HepG2 (cell line): ENCODE measurements around the gene IQCH. TPM values are rescaled to one million over a fixed set of nuclear protein-coding genes. Genes with fewer than 3 reads are reported as not detected.

Source experiments
- ATAC-seq: fragments of 200-7000 bp; cut with Tn5 transposase; 3 replicates; pipeline ENCODE4 v1.9.1; 2020; ENCODE audit warnings: mild to moderate bottlenecking, moderate library complexity
- BruUV-seq: library from RNA; stranded (reverse); fragments of 400-500 nt; replicated peaks from 2 replicates; lab custom pipeline; 2021; lab: Mats Ljungman, UMichigan
- CTCF ChIA-PET: fragments of 300-600 bp; formaldehyde crosslinking; extraction: SDS; loops from one replicate; lab custom pipeline; 2021; ENCODE audit warnings: low total read pairs, inconsistent platforms, low intra/inter-chr PET ratio; lab: Yijun Ruan, JAX
- POLR2A ChIA-PET: fragments of 350-600 bp; sonication (Branson Sonifier 250); formaldehyde crosslinking; loops from one replicate; lab custom pipeline; 2020; ENCODE audit warnings: antibody characterized with exemption, inconsistent platforms; lab: Yijun Ruan, JAX
- DNase-seq: peaks from one replicate; pipeline ENCODE4 v3.0.0-alpha.2; 2015; ENCODE audit warnings: low spot score
- FAIRE-seq: peaks from 3 replicates; lab custom pipeline; 2011; peaks lifted over from hg19 to GRCh38; lab: Jason Lieb, UNC
- H2AFZ ChIP-seq: one replicate; pipeline ENCODE4 v1.6.1; 2011; ENCODE audit warnings: low read length, inconsistent platforms
- H3K27ac ChIP-seq: fragments of 300-600 bp; 3 replicates; pipeline ENCODE4 v1.8.0; 2011; ENCODE audit warnings: mixed run types, mild to moderate bottlenecking, mixed read lengths, low read length, inconsistent platforms; ENCODE audit not compliant: insufficient read depth; ENCODE audit errors: extremely low read length
- H3K27me3 ChIP-seq, 2 experiments: fragments of 200-600 bp in 1 of 2; 2 replicates in 1 of 2; 3 replicates in 1 of 2; pipeline versions ENCODE4 v1.6.0 to v1.8.0; 2011; ENCODE audit warnings: low read length in 2 of 2, mild to moderate bottlenecking in 2 of 2, moderate library complexity in 2 of 2, inconsistent platforms in 1 of 2; ENCODE audit not compliant: insufficient read depth in 2 of 2, control insufficient read depth in 1 of 2
- H3K36me3 ChIP-seq, 2 experiments: fragments of 200-600 bp in 1 of 2; replicated peaks in 1 of 2; 2 replicates in 1 of 2; 3 replicates in 1 of 2; pipeline versions ENCODE4 v1.5.1 to v1.8.0; 2011; ENCODE audit warnings: low read length in 2 of 2, inconsistent platforms in 1 of 2; ENCODE audit not compliant: insufficient read depth in 2 of 2, control insufficient read depth in 1 of 2
- H3K4me1 ChIP-seq: 2 replicates; pipeline ENCODE4 v1.5.1; 2012; ENCODE audit warnings: low read length, inconsistent platforms; ENCODE audit not compliant: insufficient read depth
- H3K4me2 ChIP-seq: 2 replicates; pipeline ENCODE4 v1.6.0; 2011; ENCODE audit warnings: low read depth, low read length, inconsistent platforms
- H3K4me3 ChIP-seq, 3 experiments: fragments of 200-600 bp in 1 of 3; sonication (generic), shearing (Covaris generic) in 1 of 3; replicated peaks in 1 of 3; 2 replicates each; pipeline ENCODE4 v1.5.1; 2011 to 2016; ENCODE audit warnings: low read length in 3 of 3, inconsistent platforms in 2 of 3, low read depth in 2 of 3, mild to moderate bottlenecking in 2 of 3, control low read depth in 1 of 3, mixed read lengths in 1 of 3; ENCODE audit not compliant: insufficient read depth in 1 of 3
- H3K79me2 ChIP-seq: one replicate; pipeline ENCODE4 v1.6.1; 2011; ENCODE audit warnings: low read length, inconsistent platforms; ENCODE audit not compliant: insufficient read depth
- H3K9ac ChIP-seq: 2 replicates; pipeline ENCODE4 v1.6.0; 2011; ENCODE audit warnings: mild to moderate bottlenecking, low read depth, low read length, inconsistent platforms; ENCODE audit not compliant: insufficient read depth
- H3K9me3 ChIP-seq: 2 replicates; pipeline ENCODE4 v1.5.1; 2012; ENCODE audit warnings: mild to moderate bottlenecking, low read length
- H4K20me1 ChIP-seq: 2 replicates; pipeline ENCODE4 v1.6.0; 2011; ENCODE audit warnings: inconsistent platforms, mild to moderate bottlenecking, low read length, moderate library complexity; ENCODE audit not compliant: insufficient read depth
- CEBPB ChIP-seq: IDR thresholded peaks from 2 replicates; pipeline ENCODE4 v1.6.1; 2011; ENCODE audit warnings: low read depth, low read length, improper control_type of control experiment, borderline replicate concordance
- CREM ChIP-seq, 2 experiments: sonication (generic) in 1 of 2; formaldehyde crosslinking in 1 of 2; IDR thresholded peaks; 2 replicates each; pipeline versions ENCODE4 v1.4.0 to v1.6.1; 2016 to 2020; ENCODE audit warnings: antibody characterized with exemption in 1 of 2, mild to moderate bottlenecking in 1 of 2, missing genetic modification reagents in 1 of 2
- EP300 ChIP-seq, 3 experiments: sonication (generic) in 1 of 3; formaldehyde crosslinking in 1 of 3; IDR thresholded peaks; 2 replicates each; pipeline versions ENCODE4 v1.5.1 to v1.6.1; 2011 to 2020; ENCODE audit warnings: low read depth in 2 of 3, low read length in 2 of 3, borderline replicate concordance in 1 of 3, improper control_type of control experiment in 1 of 3, mild to moderate bottlenecking in 1 of 3, missing genetic modification reagents in 1 of 3, moderate library complexity in 1 of 3
- ESRRA ChIP-seq: sonication (generic); formaldehyde crosslinking; IDR thresholded peaks from 2 replicates; pipeline ENCODE4 v1.5.1; 2020; ENCODE audit warnings: mild to moderate bottlenecking, low read depth, missing genetic modification reagents
- GTF2F1 ChIP-seq: fragments of 150-350 bp; IDR thresholded peaks from 2 replicates; pipeline ENCODE4 v1.6.1; 2014; ENCODE audit warnings: low read length
- KLF9 ChIP-seq: IDR thresholded peaks from 2 replicates; pipeline ENCODE4 v1.6.1; 2016; ENCODE audit warnings: low read depth
- LRRFIP1 ChIP-seq: sonication (generic); formaldehyde crosslinking; conservative IDR thresholded peaks from 2 replicates; pipeline ENCODE4 v1.4.0; 2020; ENCODE audit warnings: missing genetic modification reagents
- MED1 ChIP-seq: sonication (generic); formaldehyde crosslinking; IDR thresholded peaks from 2 replicates; pipeline ENCODE4 v1.4.0; 2020; ENCODE audit warnings: missing genetic modification reagents
- NFYC ChIP-seq: IDR thresholded peaks from 2 replicates; pipeline ENCODE4 v1.6.1; 2016; ENCODE audit warnings: missing genetic modification reagents, missing compliant biosample characterization
- POLR2AphosphoS5 ChIP-seq: IDR thresholded peaks from 2 replicates; pipeline ENCODE4 v1.6.1; 2012; ENCODE audit warnings: low read depth, low read length
- THAP11 ChIP-seq: IDR thresholded peaks from 2 replicates; pipeline ENCODE4 v1.6.1; 2016; ENCODE audit warnings: missing biosample characterization, missing genetic modification reagents
- TRAFD1 ChIP-seq: sonication (generic); formaldehyde crosslinking; IDR thresholded peaks from 2 replicates; pipeline ENCODE4 v1.5.1; 2020; ENCODE audit warnings: missing genetic modification reagents, mild to moderate bottlenecking, borderline replicate concordance
- ZBTB21 ChIP-seq: sonication (generic); formaldehyde crosslinking; IDR thresholded peaks from 2 replicates; pipeline ENCODE4 v1.4.0; 2020; ENCODE audit warnings: missing genetic modification reagents
- ZC3H4 ChIP-seq: sonication (generic); formaldehyde crosslinking; IDR thresholded peaks from 2 replicates; pipeline ENCODE4 v1.4.0; 2020; ENCODE audit warnings: missing genetic modification reagents, borderline replicate concordance
- ZNF232 ChIP-seq: sonication (generic); formaldehyde crosslinking; IDR thresholded peaks from 2 replicates; pipeline ENCODE4 v1.4.0; 2020; ENCODE audit warnings: missing genetic modification reagents, borderline replicate concordance
- ZNF552 ChIP-seq: sonication (generic); formaldehyde crosslinking; IDR thresholded peaks from 2 replicates; pipeline ENCODE4 v1.9.0; 2022; ENCODE audit warnings: missing genetic modification reagents, mild to moderate bottlenecking, borderline replicate concordance
- ZNF670 ChIP-seq: sonication (generic); formaldehyde crosslinking; IDR thresholded peaks from 2 replicates; pipeline ENCODE4 v1.8.0; 2022; ENCODE audit warnings: mild to moderate bottlenecking, missing genetic modification reagents, borderline replicate concordance
- ZNF816 ChIP-seq: sonication (generic); formaldehyde crosslinking; IDR thresholded peaks from 2 replicates; pipeline ENCODE4 v1.8.0; 2022; ENCODE audit warnings: missing genetic modification reagents, mild to moderate bottlenecking, borderline replicate concordance
- ZSCAN20 ChIP-seq: sonication (generic); formaldehyde crosslinking; IDR thresholded peaks from 2 replicates; pipeline ENCODE4 v1.4.0; 2020; ENCODE audit warnings: missing genetic modification reagents, mild to moderate bottlenecking, borderline replicate concordance
- ZSCAN9 ChIP-seq: IDR thresholded peaks from 2 replicates; pipeline ENCODE4 v1.6.1; 2016; ENCODE audit warnings: borderline replicate concordance
- WGBS: methylation state at CpG from one replicate; pipeline ENCODE4 v1.1.6; 2017; ENCODE audit warnings: low lambda C conversion rate; 5-methylcytosine and 5-hydroxymethylcytosine counted together
- in situ Hi-C: cut with HindIII; loops from 2 replicates; pipeline ENCODE4 v1.10.0; 2017; ENCODE audit warnings: low pct_unique_long_range_greater_than_20kb; ENCODE audit not compliant: extremely low pct_ligation_motif_present
- intact Hi-C: fragments of 100-400 bp; cut with micrococcal nuclease; formaldehyde crosslinking; loops from one replicate; pipeline ENCODE4 v1.10.0; 2022; ENCODE audit not compliant: unreplicated experiment
- polyA plus RNA-seq, 8 experiments: library from polyadenylated mRNA; depleted of rRNA in 3 of 8; stranded (reverse) in 7 of 8; unstranded in 1 of 8; fragments of >200 nt; fragmentation: Illumina TruSeq in 4 of 8; extraction: Trizol in 4 of 8; gene quantifications; 2 replicates each; pipeline versions ENCODE4 v1.2.1 to v1.2.3, GENCODE V29; 2011 to 2016; ENCODE audit warnings: low read depth in 4 of 8, missing spikeins in 1 of 8, mixed read lengths in 1 of 8; ENCODE audit not compliant: insufficient read depth in 1 of 8
- total RNA-seq, 5 experiments: library from RNA; depleted of rRNA; stranded (reverse); fragments of >200 nt; fragmentation: Illumina TruSeq; extraction: Trizol; gene quantifications; 2 replicates each; pipeline ENCODE4 v1.2.3, GENCODE V29; 2016; ENCODE audit warnings: low read depth in 1 of 5

Gene IQCH
- total and polyA plus RNA-seq, 2 of the 13 experiments (the other 11 are each of a cell fraction or from before 2014, with no cell fraction given) = 0.16 to 0.55 TPM

GRCh38 chr15:67520321-67521028 lies 265.9 kb downstream of the IQCH start:
- ATAC-seq = peak; percentile 38
- 7% methylated on average over 18 of the region's 24 CpGs for WGBS
- no peaks in the 10 kb centered on the region; the same call in 1 of the 2 replicates for H4K20me1 ChIP-seq
- no peaks in the 10 kb centered on the region for H3K9me3 ChIP-seq
- BruUV-seq = TSS peak; percentile 88
- ChIA-PET POLR2A (interaction anchor here (1.0 to 2.8 kb wide), 7 partner anchors 9 to 122 kb away, joined by 3 to 31 read pairs (median 4); partner anchors contain the start of gene MAP2K5), CTCF (no interaction called here)
- no peak for FAIRE-seq
- H3K4me3 ChIP-seq = peak overlapping the region; percentile 50 to 89 (median 83)
- DNase-seq = no peak
- intact Hi-C loops = no loop called here
- H3K79me2 ChIP-seq = peaks cover 34% of the 10 kb centered on the region
- no peaks in the 10 kb centered on the region for H3K36me3 ChIP-seq
- H3K27me3 ChIP-seq = no peaks in the 10 kb centered on the region
- peak overlapping the region; percentile 93 for H3K4me2 ChIP-seq
- peak overlapping the region; percentile 73 for H3K9ac ChIP-seq
- in situ Hi-C loops = no loop called here
- H3K27ac ChIP-seq = peak overlapping the region; percentile 80
- H2AFZ ChIP-seq = peak overlapping the region; percentile 11
- peaks cover 35% of the 10 kb centered on the region for H3K4me1 ChIP-seq
- TF ChIP-seq POLR2AphosphoS5 (peak; percentile 83), CREM (IDR thresholded peaks at IDR 0.05) (0 out of 2 replicates have a peak, but pooled peaks have one; percentile 32), CREM (CRISPR knock-in tag; IDR thresholded peaks at IDR 0.05) (no peak), ZNF670 (CRISPR knock-in tag) (peak; percentile 62; the same call in 1 of the 2 replicates), GTF2F1 (no peak), MED1 (CRISPR knock-in tag) (0 out of 2 replicates have a peak, but pooled peaks have one; percentile 12), EP300 (IDR thresholded peaks at IDR 0.05; ENCODE audit: low read depth in 2 of 2, low read length in 2 of 2) (peak in 1 of 2 experiments; percentile 40; a peak in 1 of 4 replicates), EP300 (CRISPR knock-in tag; IDR thresholded peaks at IDR 0.05; ENCODE audit: borderline replicate concordance) (no peak), TRAFD1 (CRISPR knock-in tag) (0 out of 2 replicates have a peak, but pooled peaks have one; percentile 44), ZSCAN20 (0 out of 2 replicates have a peak, but pooled peaks have one; percentile 19), ESRRA (CRISPR knock-in tag) (no peak), ZNF232 (peak; percentile 30; the same call in 1 of the 2 replicates), THAP11 (CRISPR knock-in tag) (0 out of 2 replicates have a peak, but pooled peaks have one; percentile 16), KLF9 (CRISPR knock-in tag) (no peak), NFYC (CRISPR knock-in tag) (peak; percentile 45; the same call in 1 of the 2 replicates), CEBPB (no peak), ZNF816 (CRISPR knock-in tag) (peak; percentile 54; the same call in 1 of the 2 replicates), ZNF552 (CRISPR knock-in tag) (no peak), ZBTB21 (CRISPR knock-in tag) (peak; percentile 72; the same call in 1 of the 2 replicates), ZSCAN9 (CRISPR knock-in tag) (0 out of 2 replicates have a peak, but pooled peaks have one; percentile 7), ZC3H4 (CRISPR knock-in tag) (peak; percentile 34), LRRFIP1 (no peak)
